Right lobe of liver (tissue), 4 donors: ENCODE data around the gene RNLS.

Source experiments
- POLR2A ChIP-seq: fragments of 450-650 bp; IDR thresholded peaks from one replicate; pipeline ENCODE4 v1.6.1; 2017; ENCODE audit warnings: antibody characterized with exemption, mild to moderate bottlenecking
- TF ChIP-seq, protein P1 (sequence below), 4 donors: fragments of 200-600 bp in 3 of 4; fragments of 450-650 bp in 1 of 4; IDR thresholded peaks; one replicate each; pipeline versions ENCODE4 v1.5.1 to v1.8.0; 2016 to 2022; ENCODE audit warnings: antibody characterized with exemption in 4 of 4, mild to moderate bottlenecking in 2 of 4
- donor health status: DM: no; HTN: no; CAD: no.
- donor health status: DM: no; HTN: no; CAD: no.
- donor health status: DM: no; HTN: yes; CAD: no.

DNA sequence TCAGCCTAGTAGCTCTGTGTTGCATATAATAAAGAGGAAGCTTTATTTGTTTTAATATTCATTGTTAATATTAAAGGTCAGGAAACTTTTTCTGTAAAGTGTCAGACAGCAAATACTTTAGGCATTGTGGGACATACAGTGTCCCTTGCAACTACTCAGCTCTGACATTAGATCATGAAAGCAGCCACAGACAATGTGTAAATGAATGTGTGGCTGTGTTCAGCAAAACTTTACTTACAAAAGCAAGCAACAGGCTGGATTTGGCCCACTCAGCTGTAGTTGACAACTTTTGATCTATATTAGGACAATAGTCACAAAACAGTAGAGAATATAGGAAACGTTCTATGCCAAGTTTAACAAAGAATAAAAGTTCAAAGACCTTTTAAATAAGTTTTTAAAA lies 173.3 kb downstream of the RNLS start:
- TF ChIP-seq, protein P1, sequence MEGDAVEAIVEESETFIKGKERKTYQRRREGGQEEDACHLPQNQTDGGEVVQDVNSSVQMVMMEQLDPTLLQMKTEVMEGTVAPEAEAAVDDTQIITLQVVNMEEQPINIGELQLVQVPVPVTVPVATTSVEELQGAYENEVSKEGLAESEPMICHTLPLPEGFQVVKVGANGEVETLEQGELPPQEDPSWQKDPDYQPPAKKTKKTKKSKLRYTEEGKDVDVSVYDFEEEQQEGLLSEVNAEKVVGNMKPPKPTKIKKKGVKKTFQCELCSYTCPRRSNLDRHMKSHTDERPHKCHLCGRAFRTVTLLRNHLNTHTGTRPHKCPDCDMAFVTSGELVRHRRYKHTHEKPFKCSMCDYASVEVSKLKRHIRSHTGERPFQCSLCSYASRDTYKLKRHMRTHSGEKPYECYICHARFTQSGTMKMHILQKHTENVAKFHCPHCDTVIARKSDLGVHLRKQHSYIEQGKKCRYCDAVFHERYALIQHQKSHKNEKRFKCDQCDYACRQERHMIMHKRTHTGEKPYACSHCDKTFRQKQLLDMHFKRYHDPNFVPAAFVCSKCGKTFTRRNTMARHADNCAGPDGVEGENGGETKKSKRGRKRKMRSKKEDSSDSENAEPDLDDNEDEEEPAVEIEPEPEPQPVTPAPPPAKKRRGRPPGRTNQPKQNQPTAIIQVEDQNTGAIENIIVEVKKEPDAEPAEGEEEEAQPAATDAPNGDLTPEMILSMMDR (IDR thresholded peaks at IDR 0.05): no peak
- TF ChIP-seq POLR2A: no peak
